HepG2 (cell line): ENCODE results near the gene DDI2. TPM values are rescaled to one million over a fixed set of nuclear protein-coding genes. Genes with fewer than 3 reads are reported as not detected.

ENCODE experiments used
- ATAC-seq: fragments of 200-7000 bp; cut with Tn5 transposase; 3 replicates; pipeline ENCODE4 v1.9.1; 2020; ENCODE audit warnings: mild to moderate bottlenecking, moderate library complexity
- BruUV-seq: library from RNA; stranded (reverse); fragments of 400-500 nt; replicated peaks from 2 replicates; lab custom pipeline; 2021; lab: Mats Ljungman, UMichigan
- CTCF ChIA-PET: fragments of 300-600 bp; formaldehyde crosslinking; extraction: SDS; loops from one replicate; lab custom pipeline; 2021; ENCODE audit warnings: low total read pairs, inconsistent platforms, low intra/inter-chr PET ratio; lab: Yijun Ruan, JAX
- POLR2A ChIA-PET: fragments of 350-600 bp; sonication (Branson Sonifier 250); formaldehyde crosslinking; loops from one replicate; lab custom pipeline; 2020; ENCODE audit warnings: antibody characterized with exemption, inconsistent platforms; lab: Yijun Ruan, JAX
- DNase-seq: peaks from one replicate; pipeline ENCODE4 v3.0.0-alpha.2; 2015; ENCODE audit warnings: low spot score
- FAIRE-seq: peaks from 3 replicates; lab custom pipeline; 2011; peaks lifted over from hg19 to GRCh38; lab: Jason Lieb, UNC
- H2AFZ ChIP-seq: one replicate; pipeline ENCODE4 v1.6.1; 2011; ENCODE audit warnings: low read length, inconsistent platforms
- H3K27ac ChIP-seq: fragments of 300-600 bp; 3 replicates; pipeline ENCODE4 v1.8.0; 2011; ENCODE audit warnings: mixed run types, mild to moderate bottlenecking, mixed read lengths, low read length, inconsistent platforms; ENCODE audit not compliant: insufficient read depth; ENCODE audit errors: extremely low read length
- H3K27me3 ChIP-seq, 2 experiments: fragments of 200-600 bp in 1 of 2; 2 replicates in 1 of 2; 3 replicates in 1 of 2; pipeline versions ENCODE4 v1.6.0 to v1.8.0; 2011; ENCODE audit warnings: low read length in 2 of 2, mild to moderate bottlenecking in 2 of 2, moderate library complexity in 2 of 2, inconsistent platforms in 1 of 2; ENCODE audit not compliant: insufficient read depth in 2 of 2, control insufficient read depth in 1 of 2
- H3K36me3 ChIP-seq, 2 experiments: fragments of 200-600 bp in 1 of 2; replicated peaks in 1 of 2; 2 replicates in 1 of 2; 3 replicates in 1 of 2; pipeline versions ENCODE4 v1.5.1 to v1.8.0; 2011; ENCODE audit warnings: low read length in 2 of 2, inconsistent platforms in 1 of 2; ENCODE audit not compliant: insufficient read depth in 2 of 2, control insufficient read depth in 1 of 2
- H3K4me1 ChIP-seq: 2 replicates; pipeline ENCODE4 v1.5.1; 2012; ENCODE audit warnings: low read length, inconsistent platforms; ENCODE audit not compliant: insufficient read depth
- H3K4me2 ChIP-seq: 2 replicates; pipeline ENCODE4 v1.6.0; 2011; ENCODE audit warnings: low read depth, low read length, inconsistent platforms
- H3K4me3 ChIP-seq, 3 experiments: fragments of 200-600 bp in 1 of 3; sonication (generic), shearing (Covaris generic) in 1 of 3; replicated peaks in 1 of 3; 2 replicates each; pipeline ENCODE4 v1.5.1; 2011 to 2016; ENCODE audit warnings: low read length in 3 of 3, inconsistent platforms in 2 of 3, low read depth in 2 of 3, mild to moderate bottlenecking in 2 of 3, control low read depth in 1 of 3, mixed read lengths in 1 of 3; ENCODE audit not compliant: insufficient read depth in 1 of 3
- H3K79me2 ChIP-seq: one replicate; pipeline ENCODE4 v1.6.1; 2011; ENCODE audit warnings: low read length, inconsistent platforms; ENCODE audit not compliant: insufficient read depth
- H3K9ac ChIP-seq: 2 replicates; pipeline ENCODE4 v1.6.0; 2011; ENCODE audit warnings: mild to moderate bottlenecking, low read depth, low read length, inconsistent platforms; ENCODE audit not compliant: insufficient read depth
- H3K9me3 ChIP-seq: 2 replicates; pipeline ENCODE4 v1.5.1; 2012; ENCODE audit warnings: mild to moderate bottlenecking, low read length
- H4K20me1 ChIP-seq: 2 replicates; pipeline ENCODE4 v1.6.0; 2011; ENCODE audit warnings: inconsistent platforms, mild to moderate bottlenecking, low read length, moderate library complexity; ENCODE audit not compliant: insufficient read depth
- CBX5 ChIP-seq: sonication (generic); formaldehyde crosslinking; IDR thresholded peaks from 2 replicates; pipeline ENCODE4 v1.4.0; 2020; ENCODE audit warnings: missing genetic modification reagents, borderline replicate concordance
- ETV5 ChIP-seq: IDR thresholded peaks from 2 replicates; pipeline ENCODE4 v1.6.1; 2018; ENCODE audit warnings: missing biosample characterization, missing genetic modification reagents, inconsistent platforms, borderline replicate concordance
- GATAD1 ChIP-seq: IDR thresholded peaks from 2 replicates; pipeline ENCODE4 v1.6.1; 2016; ENCODE audit warnings: missing genetic modification reagents, missing compliant biosample characterization
- JARID2 ChIP-seq: sonication (generic); formaldehyde crosslinking; IDR thresholded peaks from 2 replicates; pipeline ENCODE4 v1.8.1; 2023; ENCODE audit warnings: missing genetic modification reagents, inconsistent platforms; ENCODE audit not compliant: insufficient replicate concordance
- MAF1 ChIP-seq: sonication (generic); formaldehyde crosslinking; IDR thresholded peaks from 2 replicates; pipeline ENCODE4 v1.5.0; 2020; ENCODE audit warnings: missing genetic modification reagents, borderline replicate concordance
- NFKBIZ ChIP-seq: IDR thresholded peaks from 2 replicates; pipeline ENCODE4 v1.6.1; 2018; ENCODE audit warnings: missing genetic modification reagents, missing compliant biosample characterization
- NR2F6 ChIP-seq, 2 experiments: IDR thresholded peaks; 2 replicates each; pipeline ENCODE4 v1.6.1; 2016; ENCODE audit warnings: antibody characterized with exemption in 1 of 2, mild to moderate bottlenecking in 1 of 2
- TMF1 ChIP-seq: sonication (generic); formaldehyde crosslinking; IDR thresholded peaks from 2 replicates; pipeline ENCODE4 v1.8.1; 2022; ENCODE audit warnings: low read depth, missing genetic modification reagents
- YEATS2 ChIP-seq: sonication (generic); formaldehyde crosslinking; IDR thresholded peaks from 2 replicates; pipeline ENCODE4 v1.4.0; 2020; ENCODE audit warnings: missing genetic modification reagents, borderline replicate concordance
- ZKSCAN1 ChIP-seq: fragments of 150-350 bp; IDR thresholded peaks from 2 replicates; pipeline ENCODE4 v1.6.1; 2014; ENCODE audit warnings: low read length
- WGBS: methylation state at CpG from one replicate; pipeline ENCODE4 v1.1.6; 2017; ENCODE audit warnings: low lambda C conversion rate; 5-methylcytosine and 5-hydroxymethylcytosine counted together
- in situ Hi-C: cut with HindIII; loops from 2 replicates; pipeline ENCODE4 v1.10.0; 2017; ENCODE audit warnings: low pct_unique_long_range_greater_than_20kb; ENCODE audit not compliant: extremely low pct_ligation_motif_present
- intact Hi-C: fragments of 100-400 bp; cut with micrococcal nuclease; formaldehyde crosslinking; loops from one replicate; pipeline ENCODE4 v1.10.0; 2022; ENCODE audit not compliant: unreplicated experiment
- polyA plus RNA-seq, 8 experiments: library from polyadenylated mRNA; depleted of rRNA in 3 of 8; stranded (reverse) in 7 of 8; unstranded in 1 of 8; fragments of >200 nt; fragmentation: Illumina TruSeq in 4 of 8; extraction: Trizol in 4 of 8; gene quantifications; 2 replicates each; pipeline versions ENCODE4 v1.2.1 to v1.2.3, GENCODE V29; 2011 to 2016; ENCODE audit warnings: low read depth in 4 of 8, missing spikeins in 1 of 8, mixed read lengths in 1 of 8; ENCODE audit not compliant: insufficient read depth in 1 of 8
- total RNA-seq, 5 experiments: library from RNA; depleted of rRNA; stranded (reverse); fragments of >200 nt; fragmentation: Illumina TruSeq; extraction: Trizol; gene quantifications; 2 replicates each; pipeline ENCODE4 v1.2.3, GENCODE V29; 2016; ENCODE audit warnings: low read depth in 1 of 5
- TF ChIP-seq, protein P1 (sequence below): sonication (generic); formaldehyde crosslinking; IDR thresholded peaks from 2 replicates; pipeline ENCODE4 v1.5.0; 2020; ENCODE audit warnings: mild to moderate bottlenecking, missing genetic modification reagents, borderline replicate concordance
- TF ChIP-seq, protein P2 (sequence below): sonication (generic); formaldehyde crosslinking; IDR thresholded peaks from 2 replicates; pipeline ENCODE4 v1.4.0; 2020; ENCODE audit warnings: mild to moderate bottlenecking, missing genetic modification reagents
- TF ChIP-seq, protein P3 (sequence below): sonication (generic); formaldehyde crosslinking; IDR thresholded peaks from 2 replicates; pipeline ENCODE4; 2020; ENCODE audit warnings: missing genetic modification reagents, mild to moderate bottlenecking, borderline replicate concordance

The DDI2 gene
- total and polyA plus RNA-seq, 2 of the 13 experiments (the other 11 are each of a cell fraction or from before 2014, with no cell fraction given): 8.5 to 25.7 TPM

DNA sequence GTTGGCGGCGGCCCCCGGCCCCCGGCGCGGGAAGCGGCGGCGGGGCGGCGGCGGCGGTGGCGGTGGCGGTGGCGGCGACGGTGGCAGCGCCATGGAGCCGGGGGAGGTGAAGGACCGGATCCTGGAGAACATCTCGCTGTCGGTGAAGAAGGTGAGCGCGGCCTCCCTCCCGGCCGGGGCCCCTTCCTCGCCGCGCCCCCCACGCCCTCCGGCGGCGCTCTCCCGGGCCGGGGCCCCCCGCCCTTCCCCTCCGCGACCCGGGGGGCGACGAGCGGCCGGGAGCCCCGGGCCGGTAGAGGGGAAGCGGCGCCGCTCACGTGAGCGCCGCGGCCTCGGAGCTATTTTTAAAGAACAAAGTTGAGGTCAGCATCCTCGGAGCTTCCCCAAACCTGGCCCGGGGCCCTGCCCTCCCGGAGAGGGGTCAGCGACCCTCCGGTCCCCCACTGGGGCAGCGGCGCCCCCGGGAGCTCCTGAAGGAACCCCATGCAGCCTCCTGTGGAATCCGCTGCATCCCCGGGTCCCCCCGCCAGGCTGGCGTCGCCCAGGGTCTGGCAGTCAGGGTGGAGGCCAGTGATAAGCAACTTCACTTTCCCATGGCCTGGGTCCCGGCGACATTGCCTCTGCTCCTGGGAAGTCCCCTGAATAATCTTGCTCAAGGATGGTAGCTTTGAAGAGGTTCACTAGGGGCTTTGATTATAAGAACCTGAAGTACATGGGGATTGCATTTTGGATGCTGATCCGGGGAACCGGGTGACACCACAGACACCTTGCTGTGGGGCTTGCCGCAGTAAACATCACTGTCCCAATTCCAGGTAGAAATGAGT is 67.4 kb downstream of the DDI2 start:
- POLR2A ChIA-PET: interaction anchor here (0.9 to 1.1 kb wide), 3 partner anchors 13 to 82 kb away, joined by 3 to 5 read pairs (median 3); no protein-coding TSS in a partner anchor
- H3K27me3 ChIP-seq: no peaks in the 10 kb centered on the region
- peak overlapping the region; percentile 86 for H3K4me2 ChIP-seq
- intact Hi-C loops: loop anchor here (10.0 kb wide), 2 partner anchors 60 kb away; partner anchors contain the start of gene TMEM82
- peak overlapping the region; percentile 78 for H3K9ac ChIP-seq
- CTCF ChIA-PET: no interaction called here
- DNase-seq: no peak
- FAIRE-seq: no peak
- peaks cover 33% of the 10 kb centered on the region for H3K79me2 ChIP-seq
- WGBS: 5% methylated on average over 5 of the region's 72 CpGs
- H3K27ac ChIP-seq: peak overlapping the region; percentile 52
- no TSS peak for BruUV-seq
- ATAC-seq: peak; percentile 59
- in situ Hi-C loops: no loop called here
- H4K20me1 ChIP-seq: 0 out of 2 replicates have a peak, but pooled peaks cover 5% of the 10 kb centered on the region
- no peak overlapping the region for H2AFZ ChIP-seq
- H3K9me3 ChIP-seq: no peaks in the 10 kb centered on the region
- peaks cover 62% of the 10 kb centered on the region for H3K4me1 ChIP-seq
- H3K4me3 ChIP-seq: peak overlapping the region; percentile 59 to 92 (median 88)
- peaks cover 1 to 4% of the 10 kb centered on the region in 2 experiments; a peak in 1 of 5 replicates for H3K36me3 ChIP-seq
- TF ChIP-seq YEATS2 (CRISPR knock-in tag) (no peak), NFKBIZ (CRISPR knock-in tag) (no peak), JARID2 (CRISPR knock-in tag) (no peak), TMF1 (CRISPR knock-in tag) (no peak), CBX5 (CRISPR knock-in tag) (no peak), ZKSCAN1 (no peak), ETV5 (CRISPR knock-in tag) (no peak), NR2F6 (IDR thresholded peaks at IDR 0.05) (no peak), NR2F6 (CRISPR knock-in tag; IDR thresholded peaks at IDR 0.05) (no peak), GATAD1 (CRISPR knock-in tag) (no peak), MAF1 (CRISPR knock-in tag) (no peak)
- TF ChIP-seq, protein P1, sequence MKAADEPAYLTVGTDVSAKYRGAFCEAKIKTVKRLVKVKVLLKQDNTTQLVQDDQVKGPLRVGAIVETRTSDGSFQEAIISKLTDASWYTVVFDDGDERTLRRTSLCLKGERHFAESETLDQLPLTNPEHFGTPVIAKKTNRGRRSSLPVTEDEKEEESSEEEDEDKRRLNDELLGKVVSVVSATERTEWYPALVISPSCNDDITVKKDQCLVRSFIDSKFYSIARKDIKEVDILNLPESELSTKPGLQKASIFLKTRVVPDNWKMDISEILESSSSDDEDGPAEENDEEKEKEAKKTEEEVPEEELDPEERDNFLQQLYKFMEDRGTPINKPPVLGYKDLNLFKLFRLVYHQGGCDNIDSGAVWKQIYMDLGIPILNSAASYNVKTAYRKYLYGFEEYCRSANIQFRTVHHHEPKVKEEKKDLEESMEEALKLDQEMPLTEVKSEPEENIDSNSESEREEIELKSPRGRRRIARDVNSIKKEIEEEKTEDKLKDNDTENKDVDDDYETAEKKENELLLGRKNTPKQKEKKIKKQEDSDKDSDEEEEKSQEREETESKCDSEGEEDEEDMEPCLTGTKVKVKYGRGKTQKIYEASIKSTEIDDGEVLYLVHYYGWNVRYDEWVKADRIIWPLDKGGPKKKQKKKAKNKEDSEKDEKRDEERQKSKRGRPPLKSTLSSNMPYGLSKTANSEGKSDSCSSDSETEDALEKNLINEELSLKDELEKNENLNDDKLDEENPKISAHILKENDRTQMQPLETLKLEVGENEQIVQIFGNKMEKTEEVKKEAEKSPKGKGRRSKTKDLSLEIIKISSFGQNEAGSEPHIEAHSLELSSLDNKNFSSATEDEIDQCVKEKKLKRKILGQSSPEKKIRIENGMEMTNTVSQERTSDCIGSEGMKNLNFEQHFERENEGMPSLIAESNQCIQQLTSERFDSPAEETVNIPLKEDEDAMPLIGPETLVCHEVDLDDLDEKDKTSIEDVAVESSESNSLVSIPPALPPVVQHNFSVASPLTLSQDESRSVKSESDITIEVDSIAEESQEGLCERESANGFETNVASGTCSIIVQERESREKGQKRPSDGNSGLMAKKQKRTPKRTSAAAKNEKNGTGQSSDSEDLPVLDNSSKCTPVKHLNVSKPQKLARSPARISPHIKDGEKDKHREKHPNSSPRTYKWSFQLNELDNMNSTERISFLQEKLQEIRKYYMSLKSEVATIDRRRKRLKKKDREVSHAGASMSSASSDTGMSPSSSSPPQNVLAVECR (CRISPR knock-in tag): peak; percentile 9; the same call in 1 of the 2 replicates
- TF ChIP-seq, protein P2, sequence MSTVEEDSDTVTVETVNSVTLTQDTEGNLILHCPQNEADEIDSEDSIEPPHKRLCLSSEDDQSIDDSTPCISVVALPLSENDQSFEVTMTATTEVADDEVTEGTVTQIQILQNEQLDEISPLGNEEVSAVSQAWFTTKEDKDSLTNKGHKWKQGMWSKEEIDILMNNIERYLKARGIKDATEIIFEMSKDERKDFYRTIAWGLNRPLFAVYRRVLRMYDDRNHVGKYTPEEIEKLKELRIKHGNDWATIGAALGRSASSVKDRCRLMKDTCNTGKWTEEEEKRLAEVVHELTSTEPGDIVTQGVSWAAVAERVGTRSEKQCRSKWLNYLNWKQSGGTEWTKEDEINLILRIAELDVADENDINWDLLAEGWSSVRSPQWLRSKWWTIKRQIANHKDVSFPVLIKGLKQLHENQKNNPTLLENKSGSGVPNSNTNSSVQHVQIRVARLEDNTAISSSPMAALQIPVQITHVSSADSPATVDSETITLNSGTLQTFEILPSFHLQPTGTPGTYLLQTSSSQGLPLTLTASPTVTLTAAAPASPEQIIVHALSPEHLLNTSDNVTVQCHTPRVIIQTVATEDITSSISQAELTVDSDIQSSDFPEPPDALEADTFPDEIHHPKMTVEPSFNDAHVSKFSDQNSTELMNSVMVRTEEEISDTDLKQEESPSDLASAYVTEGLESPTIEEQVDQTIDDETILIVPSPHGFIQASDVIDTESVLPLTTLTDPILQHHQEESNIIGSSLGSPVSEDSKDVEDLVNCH: no peak
- TF ChIP-seq, protein P3, sequence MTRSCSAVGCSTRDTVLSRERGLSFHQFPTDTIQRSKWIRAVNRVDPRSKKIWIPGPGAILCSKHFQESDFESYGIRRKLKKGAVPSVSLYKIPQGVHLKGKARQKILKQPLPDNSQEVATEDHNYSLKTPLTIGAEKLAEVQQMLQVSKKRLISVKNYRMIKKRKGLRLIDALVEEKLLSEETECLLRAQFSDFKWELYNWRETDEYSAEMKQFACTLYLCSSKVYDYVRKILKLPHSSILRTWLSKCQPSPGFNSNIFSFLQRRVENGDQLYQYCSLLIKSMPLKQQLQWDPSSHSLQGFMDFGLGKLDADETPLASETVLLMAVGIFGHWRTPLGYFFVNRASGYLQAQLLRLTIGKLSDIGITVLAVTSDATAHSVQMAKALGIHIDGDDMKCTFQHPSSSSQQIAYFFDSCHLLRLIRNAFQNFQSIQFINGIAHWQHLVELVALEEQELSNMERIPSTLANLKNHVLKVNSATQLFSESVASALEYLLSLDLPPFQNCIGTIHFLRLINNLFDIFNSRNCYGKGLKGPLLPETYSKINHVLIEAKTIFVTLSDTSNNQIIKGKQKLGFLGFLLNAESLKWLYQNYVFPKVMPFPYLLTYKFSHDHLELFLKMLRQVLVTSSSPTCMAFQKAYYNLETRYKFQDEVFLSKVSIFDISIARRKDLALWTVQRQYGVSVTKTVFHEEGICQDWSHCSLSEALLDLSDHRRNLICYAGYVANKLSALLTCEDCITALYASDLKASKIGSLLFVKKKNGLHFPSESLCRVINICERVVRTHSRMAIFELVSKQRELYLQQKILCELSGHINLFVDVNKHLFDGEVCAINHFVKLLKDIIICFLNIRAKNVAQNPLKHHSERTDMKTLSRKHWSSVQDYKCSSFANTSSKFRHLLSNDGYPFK (CRISPR knock-in tag): no peak
